Activated CD4-positive, alpha-beta T cell treated with anti-CD3 and anti-CD28 coated beads for 1 hour (primary cell): ENCODE results near the gene DUSP12.
"Not testable (repeated sequence)": the region's sequence is repeated elsewhere in the genome, so short reads cannot be mapped to it uniquely, and the experiment has no call there.

Experiments used
- DNase-seq: peaks from one replicate; pipeline ENCODE4 v3.0.0-alpha.2; 2020

DUSP12 gene

DNA sequence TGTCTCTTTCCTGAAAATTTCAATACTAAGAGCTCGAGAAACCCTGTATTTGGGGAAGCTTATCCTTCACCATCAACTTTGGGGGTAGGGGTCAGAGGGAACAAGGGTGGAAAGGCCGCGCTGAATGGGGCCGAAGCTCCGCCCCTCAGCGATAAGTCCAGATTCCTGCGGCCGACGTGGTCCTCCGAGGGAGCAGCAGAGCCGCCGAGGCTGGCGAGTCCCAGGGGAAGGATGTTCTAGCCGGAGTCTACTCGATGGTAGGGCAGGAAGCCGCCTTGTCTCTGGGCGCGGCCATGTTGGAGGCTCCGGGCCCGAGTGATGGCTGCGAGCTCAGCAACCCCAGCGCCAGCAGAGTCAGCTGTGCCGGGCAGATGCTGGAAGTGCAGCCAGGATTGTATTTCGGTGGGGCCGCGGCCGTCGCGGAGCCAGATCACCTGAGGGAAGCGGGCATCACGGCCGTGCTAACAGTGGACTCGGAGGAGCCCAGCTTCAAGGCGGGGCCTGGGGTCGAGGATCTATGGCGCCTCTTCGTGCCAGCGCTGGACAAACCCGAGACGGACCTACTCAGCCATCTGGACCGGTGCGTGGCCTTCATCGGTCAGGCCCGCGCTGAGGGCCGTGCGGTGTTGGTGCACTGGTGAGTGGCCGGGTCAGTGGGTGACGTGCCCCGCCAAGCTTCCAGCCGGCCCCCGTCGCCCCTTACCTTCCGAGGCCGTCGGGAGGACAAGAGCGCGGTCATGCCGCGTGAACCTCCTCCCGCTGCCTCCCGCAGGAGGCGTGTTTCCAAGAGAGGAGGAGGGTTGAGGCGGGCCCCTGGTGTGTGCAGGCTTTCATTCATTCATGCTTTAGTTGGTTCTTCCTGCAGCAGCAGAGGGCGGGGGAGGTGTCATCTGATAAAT lies at the start of gene DUSP12:
Gene DUSP12, plus strand, starts transcription at position 278 of the 899 bp plus-strand sequence. Its CDS starts 16 bp downstream, at position 294.
- DNase-seq, result peak; percentile 74

GRCh38 chr1:161702250-161702649 lies 47.3 kb upstream of the DUSP12 start:
- DNase-seq, result no peak

- no peak for DNase-seq
Measured at GRCh38 chr1:161705537-161705936, 44.0 kb upstream of the DUSP12 start.

DNA sequence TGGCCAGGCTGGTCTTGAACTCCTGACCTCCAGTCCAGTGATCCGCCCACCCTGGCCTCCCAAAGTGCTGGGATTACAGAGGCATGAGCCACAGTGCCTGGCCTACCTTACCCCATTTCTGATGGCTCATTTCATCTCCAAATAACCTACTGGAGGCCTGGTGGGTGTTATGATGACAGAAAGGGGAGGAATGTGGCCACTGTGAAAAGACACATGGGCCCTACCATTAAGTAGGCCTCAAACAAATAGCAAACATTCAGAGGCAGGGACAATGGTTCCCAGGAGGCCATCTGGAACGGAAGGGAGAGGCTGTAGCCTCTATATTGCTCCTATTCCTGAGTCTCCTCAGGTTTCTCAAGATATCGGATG lies 43.5 kb upstream of the DUSP12 start:
- no peak for DNase-seq

DNA sequence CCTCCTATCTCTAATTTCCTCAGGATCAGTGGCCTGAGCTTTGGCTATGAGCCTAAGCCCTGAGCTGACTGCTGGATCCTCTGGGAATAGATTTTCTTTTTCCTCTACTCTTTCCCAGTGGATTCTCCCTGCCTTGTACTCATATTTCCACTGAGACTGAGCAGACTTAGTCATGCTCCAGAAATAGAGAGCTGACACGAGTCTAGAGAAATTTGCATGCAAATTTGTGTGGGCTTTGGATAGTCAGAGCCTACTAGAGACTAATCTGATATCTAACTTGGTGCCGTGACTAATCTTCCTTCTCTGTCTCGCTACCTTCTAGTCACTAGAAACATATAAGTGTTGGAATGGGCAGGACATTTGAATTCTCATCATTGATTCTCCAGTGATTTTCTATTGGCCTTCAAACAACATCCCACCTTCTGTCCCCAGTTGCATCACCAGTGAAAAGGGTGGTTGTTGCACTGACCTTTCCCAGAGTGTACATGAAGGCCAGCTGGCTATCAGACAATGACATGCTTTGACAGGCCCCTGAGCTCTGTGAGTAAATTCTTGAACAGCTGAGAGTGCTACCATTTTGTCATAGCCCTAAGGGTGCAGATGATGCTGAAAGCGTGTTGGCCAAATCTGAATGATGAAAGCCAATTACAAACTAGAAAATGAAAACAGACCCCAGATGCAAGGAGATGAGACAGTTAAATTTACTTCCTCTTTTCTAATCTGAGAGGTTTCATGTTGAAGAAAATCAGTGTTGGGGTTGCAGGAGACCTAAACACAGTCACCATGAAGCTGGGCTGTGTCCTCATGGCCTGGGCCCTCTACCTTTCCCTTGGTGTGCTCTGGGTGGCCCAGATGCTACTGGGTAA lies 42.9 kb upstream of the DUSP12 start, which contains the start of gene FCRLA:
Gene FCRLA, plus strand, starts transcription at position 748 of the 866 bp plus-strand sequence. Its CDS starts 36 bp downstream, at position 784.
- no peak for DNase-seq

GRCh38 chr1:161707503-161707902 lies 42.1 kb upstream of the DUSP12 start:
- DNase-seq, result no peak

- DNase-seq, result no peak
Measured at GRCh38 chr1:161709373-161709772, 40.2 kb upstream of the DUSP12 start.

DNA sequence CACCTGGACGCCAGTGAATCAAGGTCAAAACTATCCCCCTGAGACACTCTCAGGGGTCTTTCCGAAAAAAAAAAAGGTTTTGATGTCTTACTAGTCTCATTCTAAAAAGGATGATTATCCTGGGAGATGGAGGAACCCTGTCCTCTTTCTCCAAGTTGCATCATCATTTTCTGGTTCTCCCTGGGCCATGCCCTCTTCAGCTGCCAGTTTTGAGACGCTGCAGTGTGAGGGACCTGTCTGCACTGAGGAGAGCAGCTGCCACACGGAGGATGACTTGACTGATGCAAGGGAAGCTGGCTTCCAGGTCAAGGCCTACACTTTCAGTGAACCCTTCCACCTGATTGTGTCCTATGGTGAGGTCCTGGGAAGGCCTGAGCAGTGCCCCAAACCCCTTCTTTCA lies 39.0 kb upstream of the DUSP12 start:
- DNase-seq, result no peak

DNA sequence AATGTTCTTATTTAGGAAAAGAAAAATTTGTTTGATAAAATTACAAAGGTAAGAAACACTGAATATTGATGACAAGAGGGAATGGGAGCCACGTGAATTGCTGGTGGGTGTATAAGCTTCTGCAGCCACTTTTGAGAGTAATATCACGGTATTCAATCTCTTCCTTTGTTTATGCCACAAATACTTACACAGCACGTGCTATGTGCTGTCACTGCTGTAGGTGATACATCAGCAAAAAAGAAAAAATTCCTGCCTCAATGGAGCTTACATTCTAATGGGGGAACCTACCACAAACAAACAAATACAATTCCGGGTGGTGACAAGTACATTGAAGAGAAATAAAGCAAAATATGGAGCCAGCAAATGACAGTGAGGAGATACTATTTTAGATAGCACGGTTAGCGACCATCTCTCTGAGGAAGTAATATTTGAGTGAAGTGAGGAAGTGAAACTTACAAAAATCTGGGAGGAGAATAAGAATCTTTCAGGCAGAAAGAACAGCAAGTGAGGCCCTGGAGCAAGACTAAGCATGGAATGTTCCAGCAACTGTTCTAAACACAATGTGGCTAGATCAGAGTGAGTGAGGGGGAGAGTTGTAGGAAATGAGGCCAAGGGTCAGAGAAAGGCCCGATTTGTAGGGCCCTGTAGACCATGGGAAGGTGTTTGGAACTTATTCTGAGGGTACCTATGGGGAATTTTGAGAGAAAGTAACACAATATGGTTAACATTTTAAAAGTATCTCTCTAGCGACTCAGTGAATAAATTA lies 30.8 kb upstream of the DUSP12 start:
- DNase-seq, result no peak

DNA sequence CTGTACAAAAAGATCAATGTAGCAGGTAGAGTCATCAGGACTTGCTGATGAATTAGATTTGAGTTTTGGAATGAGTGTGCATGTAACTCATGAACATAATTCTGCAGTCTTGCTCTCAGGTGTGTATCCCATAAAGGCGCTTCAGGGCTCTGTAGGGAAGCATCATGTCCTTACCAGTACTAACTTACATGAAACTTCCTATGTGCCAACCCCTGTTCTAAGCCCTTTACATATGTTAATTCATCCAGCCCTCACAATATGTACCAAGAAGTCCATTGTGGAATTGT lies 30.3 kb upstream of the DUSP12 start:
- no peak for DNase-seq

- no peak for DNase-seq
Measured at GRCh38 chr1:161720422-161720821, 29.2 kb upstream of the DUSP12 start.

DNA sequence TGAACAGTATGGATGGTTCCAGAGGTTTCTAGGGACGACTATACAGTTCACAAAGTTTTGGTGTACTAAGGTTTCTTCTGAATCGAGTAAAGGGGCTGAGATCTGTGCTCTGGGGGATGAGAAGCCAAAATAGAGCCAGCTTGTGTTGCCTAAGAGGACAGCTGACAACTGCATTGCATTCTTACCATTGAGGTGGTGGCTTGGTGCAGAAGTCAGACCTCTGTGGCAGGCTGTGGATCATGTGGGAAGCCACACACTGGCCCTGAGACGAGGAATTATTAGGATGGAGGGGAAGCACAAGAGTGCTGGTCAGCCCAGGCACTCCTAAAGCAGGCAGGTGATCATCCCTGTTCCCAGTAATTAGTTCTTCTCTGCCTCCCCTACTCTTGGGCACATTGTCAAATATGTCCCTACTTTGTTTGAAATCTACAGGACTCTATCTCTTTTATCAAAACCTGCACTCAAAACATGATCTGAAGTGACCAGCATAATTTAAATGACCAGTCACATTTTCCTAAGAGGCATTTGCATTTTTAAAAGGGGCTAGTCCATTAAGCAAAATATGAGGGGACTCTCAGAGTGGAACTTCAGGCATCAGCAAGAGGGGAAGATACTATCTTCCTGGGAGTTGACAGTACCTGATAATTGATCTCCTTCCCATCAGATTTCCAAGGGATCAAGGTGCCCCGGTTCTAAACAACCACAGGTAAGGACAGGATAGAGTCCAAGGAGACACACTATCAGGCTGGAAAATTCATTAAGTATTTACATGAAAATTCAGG lies 28.4 kb upstream of the DUSP12 start, which contains the start of gene FCRLB:
Gene FCRLB, plus strand, starts transcription at position 589 of the 782 bp plus-strand sequence. CDS start 1,129 bp downstream, outside the sequence.
- no peak for DNase-seq

DNA sequence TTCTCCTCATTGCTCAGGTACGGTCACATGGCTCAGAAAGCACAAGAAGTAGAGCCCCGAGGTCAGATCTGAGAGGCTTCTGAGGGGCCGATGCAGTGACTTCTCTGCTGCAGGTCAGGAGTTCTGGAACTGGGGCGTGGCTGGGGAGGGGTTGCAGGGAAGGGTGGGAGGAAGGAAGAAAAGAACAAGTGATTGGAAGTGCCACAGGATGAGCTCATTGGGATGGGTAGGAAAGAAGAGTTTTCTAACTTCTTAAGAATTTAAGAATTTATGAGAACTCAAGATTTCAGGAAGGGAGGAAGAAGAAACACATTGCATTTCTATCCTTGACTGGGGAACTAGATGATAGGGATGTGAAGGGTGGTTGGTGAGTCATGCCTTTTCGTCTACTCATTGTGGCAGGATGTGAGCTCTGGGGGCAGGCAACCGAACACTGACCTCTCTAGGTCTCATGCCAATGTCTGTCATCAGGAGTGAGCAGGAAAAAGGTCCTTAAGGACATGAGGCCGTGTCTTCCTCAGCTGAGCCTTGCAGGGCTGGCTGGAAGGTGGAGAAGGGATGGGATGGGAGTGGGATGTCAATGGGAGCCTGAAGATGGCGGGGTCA lies 27.7 kb upstream of the DUSP12 start:
- DNase-seq, result no peak

DNA sequence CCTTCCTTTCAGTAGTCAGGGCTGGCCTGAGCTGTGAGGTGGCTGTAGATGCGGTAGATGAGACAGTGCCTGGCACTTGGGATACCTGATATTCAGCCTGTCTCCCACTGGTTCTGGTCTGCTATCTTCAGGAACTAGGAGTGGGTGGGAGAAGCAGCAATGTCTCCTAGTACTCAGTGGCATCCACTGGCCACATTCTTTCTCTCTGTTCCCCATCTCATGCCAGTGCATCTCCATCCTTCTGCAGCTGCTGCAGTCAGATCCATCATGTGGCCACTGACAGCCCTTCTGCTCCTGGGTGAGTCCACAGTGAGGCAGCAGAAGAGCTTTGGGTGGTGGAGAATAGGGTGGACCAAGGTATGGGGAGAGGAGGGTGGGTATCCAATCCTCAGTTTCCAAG lies 27.2 kb upstream of the DUSP12 start:
- no peak for DNase-seq

GRCh38 chr1:161723459-161724141 lies 26.0 kb upstream of the DUSP12 start:
- no peak for DNase-seq

DNA sequence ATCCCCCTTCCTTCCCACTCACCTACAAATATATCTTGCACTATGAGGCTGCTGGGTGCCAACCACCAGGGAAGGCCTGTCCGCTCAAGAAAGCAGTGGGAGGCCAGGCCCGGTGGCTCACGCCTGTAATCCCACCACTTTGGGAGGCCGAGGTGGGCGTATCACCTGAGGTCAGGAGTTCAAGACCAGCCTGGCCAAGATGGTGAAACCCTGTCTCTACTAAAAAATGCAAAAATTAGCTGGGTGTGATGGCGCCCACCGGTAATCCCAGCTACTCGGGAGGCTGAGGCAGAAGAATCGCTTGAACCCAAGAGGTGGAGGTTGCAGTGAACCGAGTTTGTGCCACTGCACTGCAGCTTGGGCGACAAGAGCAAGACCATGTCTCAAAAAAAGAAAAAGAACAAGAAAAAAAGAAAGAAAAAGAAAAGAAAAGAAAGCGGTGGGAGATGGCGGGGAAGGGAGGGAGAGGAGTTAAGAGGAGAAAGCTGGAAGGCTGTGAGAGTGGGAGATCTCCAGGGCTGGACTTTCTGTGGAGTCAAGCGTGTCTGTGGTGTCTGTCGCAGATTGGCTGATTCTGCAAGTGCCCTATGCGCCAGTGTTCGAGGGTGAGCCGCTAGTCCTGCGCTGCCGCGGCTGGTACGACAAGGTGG lies 24.2 kb upstream of the DUSP12 start:
- not testable (repeated sequence) for DNase-seq

DNA sequence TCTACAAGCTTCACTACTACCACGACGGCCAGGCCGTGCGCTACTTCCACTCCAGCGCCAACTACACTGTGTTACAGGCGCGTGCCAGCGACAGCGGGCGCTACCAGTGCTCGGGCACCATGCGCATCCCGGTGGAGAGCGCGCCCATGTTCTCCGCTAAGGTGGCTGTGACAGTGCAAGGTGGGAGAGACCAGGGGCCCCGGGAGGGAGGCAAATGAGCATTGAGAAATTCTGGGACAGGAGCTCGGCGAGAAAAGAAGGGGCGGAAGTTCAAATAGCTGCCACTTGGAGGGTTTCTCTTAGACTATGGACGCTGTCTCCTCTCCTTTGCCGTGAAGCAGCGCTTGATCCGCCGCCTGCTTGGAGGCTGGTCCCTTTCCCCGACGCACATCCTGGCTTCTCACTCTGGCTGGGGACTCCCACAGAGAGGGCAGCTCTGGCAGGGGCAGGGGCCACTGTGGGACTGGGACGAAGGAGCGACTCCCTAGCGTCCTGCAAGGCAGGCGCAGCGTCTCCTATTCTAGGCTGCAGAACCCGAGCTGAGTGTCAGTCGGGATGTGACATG lies 23.6 kb upstream of the DUSP12 start:
- peak; percentile 10 for DNase-seq

GRCh38 chr1:161726473-161727255 lies 22.9 kb upstream of the DUSP12 start:
- peak; percentile 43 for DNase-seq

GRCh38 chr1:161727256-161727924 lies 22.2 kb upstream of the DUSP12 start:
- DNase-seq, result no peak
